GM06990 (cell line): ENCODE results near the gene CDH24.

Source experiments
- DNase-seq: peaks from one replicate; pipeline ENCODE4 v3.0.0-alpha.2; 2011; ENCODE audit not compliant: insufficient read length; ENCODE audit errors: extremely low read depth
- H3K27me3 ChIP-seq: replicated peaks from 2 replicates; pipeline ENCODE4 v1.6.0; 2011; ENCODE audit warnings: low read length; ENCODE audit not compliant: control insufficient read depth, insufficient read depth
- H3K36me3 ChIP-seq: 2 replicates; pipeline ENCODE4 v1.5.1; 2011; ENCODE audit warnings: low read length; ENCODE audit not compliant: control insufficient read depth, insufficient read depth
- H3K4me3 ChIP-seq: replicated peaks from 2 replicates; pipeline ENCODE4 v1.5.1; 2011; ENCODE audit warnings: low read depth, mild to moderate bottlenecking, control low read depth, low read length
- TF ChIP-seq, protein P1 (sequence below): IDR thresholded peaks from 2 replicates; pipeline ENCODE4 v1.5.1; 2011; ENCODE audit warnings: low read length, control low read depth, mild to moderate bottlenecking, inconsistent platforms; ENCODE audit not compliant: insufficient read depth, poor library complexity, severe bottlenecking

The CDH24 gene

DNA sequence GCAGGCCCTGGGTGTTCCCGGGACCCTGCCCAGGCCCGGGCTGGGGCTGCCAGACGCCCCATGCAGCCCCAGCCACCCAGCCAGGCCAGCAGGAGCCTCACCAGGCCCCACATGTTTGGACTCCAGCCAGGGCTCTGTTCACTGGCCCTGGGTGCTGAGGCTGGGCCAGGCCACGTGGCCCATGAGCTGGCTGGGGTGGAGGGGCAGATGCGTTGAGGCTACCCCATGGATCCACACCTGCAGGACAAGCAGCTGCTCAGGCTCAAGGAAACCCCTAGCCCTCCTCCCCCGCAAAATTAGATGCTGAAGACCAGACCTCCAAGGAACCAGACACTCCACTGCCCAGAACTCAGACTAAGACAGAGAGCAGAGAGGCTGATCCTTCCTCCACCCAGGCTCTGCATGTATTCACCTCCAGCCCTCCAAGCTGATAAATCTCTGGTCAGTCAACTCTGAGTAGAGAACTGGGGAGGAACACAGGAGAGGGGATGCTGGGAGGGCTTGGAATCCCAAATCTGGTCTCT is 1.6 kb downstream of the CDH24 start:
- no peak for DNase-seq

DNA sequence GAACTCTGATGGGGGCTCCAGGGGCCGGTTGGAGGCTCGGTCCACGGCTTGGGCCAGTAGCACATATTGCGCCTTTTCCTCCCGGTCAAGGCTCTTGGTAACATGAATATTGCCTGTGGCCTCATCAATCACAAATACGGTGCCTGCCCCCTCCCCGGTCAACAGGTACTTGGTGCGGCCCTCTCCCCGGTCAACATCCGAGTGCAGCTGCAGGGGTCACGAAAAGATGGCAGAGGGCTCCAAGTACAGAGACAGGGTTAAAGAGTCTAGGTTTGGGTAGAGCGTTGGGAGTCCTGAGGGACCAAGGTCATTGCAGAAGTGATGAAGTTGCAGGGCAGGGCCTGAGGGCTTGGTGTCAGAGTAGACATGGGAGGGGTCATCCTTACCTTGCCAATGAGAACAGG is 2.2 kb downstream of the CDH24 start:
- TF ChIP-seq, protein P1, sequence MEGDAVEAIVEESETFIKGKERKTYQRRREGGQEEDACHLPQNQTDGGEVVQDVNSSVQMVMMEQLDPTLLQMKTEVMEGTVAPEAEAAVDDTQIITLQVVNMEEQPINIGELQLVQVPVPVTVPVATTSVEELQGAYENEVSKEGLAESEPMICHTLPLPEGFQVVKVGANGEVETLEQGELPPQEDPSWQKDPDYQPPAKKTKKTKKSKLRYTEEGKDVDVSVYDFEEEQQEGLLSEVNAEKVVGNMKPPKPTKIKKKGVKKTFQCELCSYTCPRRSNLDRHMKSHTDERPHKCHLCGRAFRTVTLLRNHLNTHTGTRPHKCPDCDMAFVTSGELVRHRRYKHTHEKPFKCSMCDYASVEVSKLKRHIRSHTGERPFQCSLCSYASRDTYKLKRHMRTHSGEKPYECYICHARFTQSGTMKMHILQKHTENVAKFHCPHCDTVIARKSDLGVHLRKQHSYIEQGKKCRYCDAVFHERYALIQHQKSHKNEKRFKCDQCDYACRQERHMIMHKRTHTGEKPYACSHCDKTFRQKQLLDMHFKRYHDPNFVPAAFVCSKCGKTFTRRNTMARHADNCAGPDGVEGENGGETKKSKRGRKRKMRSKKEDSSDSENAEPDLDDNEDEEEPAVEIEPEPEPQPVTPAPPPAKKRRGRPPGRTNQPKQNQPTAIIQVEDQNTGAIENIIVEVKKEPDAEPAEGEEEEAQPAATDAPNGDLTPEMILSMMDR: no peak
- H3K4me3 ChIP-seq: no peak overlapping the region
- no peak for DNase-seq
- no peaks in the 10 kb centered on the region for H3K27me3 ChIP-seq
- peaks cover 9% of the 10 kb centered on the region for H3K36me3 ChIP-seq

More for the DNA sequence above, 1.6 kb downstream of the CDH24 start:
- Histone ChIP-seq H3K36me3 (peaks cover 9% of the 10 kb centered on the region), H3K4me3 (no peak overlapping the region), H3K27me3 (no peaks in the 10 kb centered on the region)
- TF ChIP-seq, protein P1: no peak

DNA sequence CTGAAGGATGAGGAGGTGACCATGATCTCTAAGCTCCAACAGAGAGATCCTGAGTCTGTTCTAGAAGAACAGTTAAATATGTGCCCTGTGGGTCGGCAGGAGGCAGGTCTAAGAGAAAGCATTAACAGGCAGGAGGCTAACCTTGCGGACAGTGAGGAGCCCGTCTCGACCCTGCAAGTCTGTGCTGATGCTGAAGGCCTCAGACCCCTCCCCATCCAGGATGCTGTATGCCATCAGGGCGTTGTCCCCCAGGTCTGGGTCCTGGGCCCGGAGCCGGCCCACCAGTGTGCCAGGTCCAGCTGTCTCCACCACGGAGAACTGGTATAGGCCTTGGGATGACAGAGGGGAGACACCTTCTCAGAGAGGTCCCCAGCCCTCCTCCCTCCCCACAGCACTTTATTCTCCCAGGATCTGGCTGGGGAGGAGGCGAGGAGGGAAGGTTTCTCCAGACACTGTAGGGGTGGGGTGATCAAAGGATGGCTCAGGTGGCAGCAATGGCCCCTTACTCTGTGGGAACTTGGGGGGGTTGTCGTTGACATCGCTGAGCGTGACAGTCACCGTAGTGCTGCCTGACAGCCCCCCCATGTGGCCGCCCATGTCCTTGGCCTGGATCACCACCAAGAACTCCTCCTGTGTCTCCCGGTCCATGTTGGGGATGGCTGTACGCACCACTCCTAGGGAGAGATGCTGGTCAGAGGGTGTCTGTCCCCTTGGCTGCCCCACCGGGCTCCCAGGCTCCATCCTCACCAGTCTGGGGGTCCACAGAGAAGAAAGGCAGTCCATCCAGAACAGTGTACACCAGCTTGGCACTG is 3.1 kb downstream of the CDH24 start:
- TF ChIP-seq, protein P1: peak; percentile 57
- Histone ChIP-seq H3K36me3 (peaks cover 9% of the 10 kb centered on the region), H3K27me3 (no peaks in the 10 kb centered on the region), H3K4me3 (no peak overlapping the region)
- no peak for DNase-seq

- Histone ChIP-seq H3K36me3 (peaks cover 2% of the 10 kb centered on the region), H3K4me3 (no peak overlapping the region), H3K27me3 (no peaks in the 10 kb centered on the region)
- no peak for DNase-seq
- TF ChIP-seq, protein P1: no peak
Observed at GRCh38 chr14:23053426-23053825, 3.9 kb downstream of the CDH24 start.

DNA sequence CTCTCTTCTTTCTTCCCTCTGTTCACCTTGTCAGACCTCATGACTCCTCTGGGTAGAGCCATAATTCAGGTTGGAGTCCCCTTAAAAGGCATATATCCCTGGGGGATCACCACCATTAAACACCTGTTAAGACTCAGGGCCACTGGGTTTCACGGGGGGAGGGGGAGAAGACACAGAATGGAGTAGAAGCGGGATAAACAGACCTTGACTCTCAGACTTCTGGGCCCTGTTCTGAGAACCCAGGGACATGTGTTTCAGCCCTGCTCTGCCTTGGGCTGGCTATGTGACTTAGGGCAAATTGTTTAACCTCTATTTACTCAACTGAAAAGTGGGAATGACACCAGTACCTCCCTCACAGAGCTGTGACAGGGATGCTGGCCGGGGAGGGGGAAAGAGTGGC is 4.6 kb downstream of the CDH24 start:
- TF ChIP-seq, protein P1: no peak
- no peak for DNase-seq
- no peaks in the 10 kb centered on the region for H3K27me3 ChIP-seq
- no peak overlapping the region for H3K4me3 ChIP-seq
- no peaks in the 10 kb centered on the region for H3K36me3 ChIP-seq
